H1 (cell line): ENCODE results near the gene GPR157.

ENCODE experiments used
- FOSL1 ChIP-seq: IDR thresholded peaks from 2 replicates; pipeline ENCODE4 v1.6.1; 2011; ENCODE audit warnings: mild to moderate bottlenecking, low read depth, low read length, moderate library complexity; ENCODE audit not compliant: insufficient read depth
- POLR2AphosphoS5 ChIP-seq: IDR thresholded peaks from 2 replicates; pipeline ENCODE4 v1.6.1; 2011; ENCODE audit warnings: low read depth, low read length
- TAF1 ChIP-seq: IDR thresholded peaks from 2 replicates; pipeline ENCODE4 v1.6.1; 2011; ENCODE audit warnings: mild to moderate bottlenecking, low read depth, low read length
- TF ChIP-seq, protein P1 (sequence below), 3 experiments: IDR thresholded peaks; 1 replicate in 2 of 3; 2 replicates in 1 of 3; pipeline versions ENCODE4 v1.5.1 to v1.6.1; 2011; ENCODE audit warnings: low read length in 3 of 3, mild to moderate bottlenecking in 3 of 3, inconsistent platforms in 2 of 3, low read depth in 1 of 3, moderate library complexity in 1 of 3; ENCODE audit not compliant: insufficient read depth in 1 of 3; ENCODE audit errors: control extremely low read depth in 1 of 3

DNA sequence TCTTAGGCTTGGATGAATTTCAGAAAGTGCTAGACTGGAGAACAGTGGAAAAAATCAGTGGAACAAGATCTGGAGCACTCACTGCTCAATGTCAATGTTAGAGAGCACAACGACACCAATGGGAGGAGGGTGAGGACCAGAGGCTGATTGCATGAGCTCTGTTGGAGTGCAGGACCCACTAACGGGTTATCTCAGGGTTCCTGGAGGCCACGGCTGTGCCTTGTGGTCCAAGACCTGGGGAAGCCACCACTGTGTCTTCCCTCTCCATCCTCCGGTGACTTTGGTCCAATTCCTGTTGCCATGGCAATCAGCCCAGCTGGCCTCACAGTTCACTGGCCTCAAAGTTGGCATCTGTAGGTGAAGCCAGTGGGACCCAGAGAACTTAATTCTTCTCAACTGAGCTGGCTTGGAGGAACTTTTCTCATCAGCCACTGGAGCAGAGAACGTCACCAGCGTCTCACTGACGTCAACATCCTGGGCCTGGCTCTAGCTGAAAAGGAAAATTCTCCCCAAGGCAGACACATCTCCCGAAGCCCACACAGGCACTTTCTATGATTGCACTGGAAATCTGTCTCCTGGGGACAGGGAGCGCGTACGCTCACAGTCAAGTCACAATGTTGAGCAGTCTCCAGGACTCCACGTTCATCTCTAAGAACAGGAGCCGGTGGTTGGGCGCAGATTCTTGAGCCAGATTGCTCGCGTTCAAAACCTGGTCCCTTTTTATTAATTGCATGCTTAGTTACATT lies 21.9 kb upstream of the GPR157 start:
- TF ChIP-seq TAF1 (no peak), POLR2AphosphoS5 (no peak), FOSL1 (no peak)
- TF ChIP-seq, protein P1, sequence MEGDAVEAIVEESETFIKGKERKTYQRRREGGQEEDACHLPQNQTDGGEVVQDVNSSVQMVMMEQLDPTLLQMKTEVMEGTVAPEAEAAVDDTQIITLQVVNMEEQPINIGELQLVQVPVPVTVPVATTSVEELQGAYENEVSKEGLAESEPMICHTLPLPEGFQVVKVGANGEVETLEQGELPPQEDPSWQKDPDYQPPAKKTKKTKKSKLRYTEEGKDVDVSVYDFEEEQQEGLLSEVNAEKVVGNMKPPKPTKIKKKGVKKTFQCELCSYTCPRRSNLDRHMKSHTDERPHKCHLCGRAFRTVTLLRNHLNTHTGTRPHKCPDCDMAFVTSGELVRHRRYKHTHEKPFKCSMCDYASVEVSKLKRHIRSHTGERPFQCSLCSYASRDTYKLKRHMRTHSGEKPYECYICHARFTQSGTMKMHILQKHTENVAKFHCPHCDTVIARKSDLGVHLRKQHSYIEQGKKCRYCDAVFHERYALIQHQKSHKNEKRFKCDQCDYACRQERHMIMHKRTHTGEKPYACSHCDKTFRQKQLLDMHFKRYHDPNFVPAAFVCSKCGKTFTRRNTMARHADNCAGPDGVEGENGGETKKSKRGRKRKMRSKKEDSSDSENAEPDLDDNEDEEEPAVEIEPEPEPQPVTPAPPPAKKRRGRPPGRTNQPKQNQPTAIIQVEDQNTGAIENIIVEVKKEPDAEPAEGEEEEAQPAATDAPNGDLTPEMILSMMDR (IDR thresholded peaks at IDR 0.05; ENCODE audit: control extremely low read depth in 1 of 3, insufficient read depth in 1 of 3, low read depth in 1 of 3, low read length in 3 of 3), result no peak
